GM15510 (cell line): ENCODE results near the gene RELCH.

Experiments
- POLR2A ChIP-seq: IDR thresholded peaks from 3 replicates; pipeline ENCODE4 v1.6.1; 2011; ENCODE audit warnings: borderline replicate concordance; ENCODE audit not compliant: insufficient read length; ENCODE audit errors: extremely low read depth

The RELCH gene

DNA sequence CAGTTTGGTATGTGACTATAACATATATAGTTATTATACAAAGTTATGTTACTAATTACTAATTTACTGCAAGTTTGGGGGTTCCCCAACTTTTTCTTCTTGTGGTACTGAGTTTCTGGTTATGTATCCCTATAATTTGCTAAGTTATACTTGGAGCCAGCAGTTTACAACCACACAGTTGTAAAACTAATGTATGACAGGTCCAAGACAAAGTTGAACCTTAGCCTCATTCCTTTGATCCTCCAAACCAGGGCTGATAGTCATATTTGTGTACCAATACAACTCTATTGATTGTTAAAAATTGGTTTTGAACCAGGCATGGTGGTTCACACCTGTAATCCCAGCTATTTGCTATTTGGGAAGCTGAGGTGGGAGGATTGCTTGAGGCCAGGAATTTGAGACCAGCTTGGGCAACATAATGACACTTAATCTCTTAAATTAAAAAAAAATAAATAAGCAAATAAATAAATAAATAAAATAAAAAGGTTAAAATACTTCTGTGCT lies 24.3 kb downstream of the RELCH start:
- no peak for TF ChIP-seq POLR2A

GRCh38 chr18:62214790-62215189 lies 27.7 kb downstream of the RELCH start:
- no peak for TF ChIP-seq POLR2A

GRCh38 chr18:62224229-62224628 lies 37.2 kb downstream of the RELCH start:
- TF ChIP-seq POLR2A: no peak

DNA sequence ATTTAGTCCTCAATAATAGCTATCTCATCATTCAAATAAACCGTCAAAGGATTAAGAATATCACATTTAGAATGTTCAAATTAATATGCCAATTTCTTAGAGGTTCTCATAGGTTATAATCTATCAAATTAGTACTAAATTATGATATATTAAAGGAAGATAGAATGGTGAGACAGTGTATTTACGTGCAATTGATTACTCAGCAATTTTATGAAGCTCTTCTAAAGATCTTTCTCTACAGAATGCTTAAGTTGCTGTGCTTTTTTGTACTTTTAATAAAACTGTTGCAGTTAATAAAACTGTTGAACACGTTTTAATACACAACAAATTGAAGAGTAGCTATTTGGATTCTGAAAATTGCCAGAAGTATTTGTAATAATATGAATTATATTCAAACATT lies 39.0 kb downstream of the RELCH start:
- no peak for TF ChIP-seq POLR2A

GRCh38 chr18:62236252-62236651 lies 49.2 kb downstream of the RELCH start:
- no peak for TF ChIP-seq POLR2A

GRCh38 chr18:62239475-62239874 lies 52.4 kb downstream of the RELCH start:
- TF ChIP-seq POLR2A: no peak

- TF ChIP-seq POLR2A: no peak
Measured at GRCh38 chr18:62242955-62243354, 55.9 kb downstream of the RELCH start.

DNA sequence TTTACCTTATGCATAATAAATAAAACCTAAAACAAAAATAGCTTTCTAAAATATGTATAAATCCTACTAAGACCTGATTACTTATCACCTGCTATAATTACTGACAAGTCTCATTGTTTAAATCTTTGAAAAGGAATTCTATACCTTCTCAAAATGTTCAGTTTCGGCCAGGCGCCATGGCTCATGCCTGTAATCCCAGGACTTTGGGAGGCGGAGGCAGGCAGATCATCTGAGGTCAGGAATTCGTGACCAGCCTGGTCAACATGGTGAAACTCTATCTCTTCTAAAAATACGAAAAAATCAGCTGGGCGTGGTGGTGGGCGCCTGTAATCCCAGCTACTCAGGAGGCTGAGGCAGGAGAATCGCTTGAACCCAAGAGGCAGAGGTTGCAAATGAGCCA lies 58.1 kb downstream of the RELCH start:
- TF ChIP-seq POLR2A: no peak

- TF ChIP-seq POLR2A: no peak
Measured at GRCh38 chr18:62245699-62246098, 58.6 kb downstream of the RELCH start.

DNA sequence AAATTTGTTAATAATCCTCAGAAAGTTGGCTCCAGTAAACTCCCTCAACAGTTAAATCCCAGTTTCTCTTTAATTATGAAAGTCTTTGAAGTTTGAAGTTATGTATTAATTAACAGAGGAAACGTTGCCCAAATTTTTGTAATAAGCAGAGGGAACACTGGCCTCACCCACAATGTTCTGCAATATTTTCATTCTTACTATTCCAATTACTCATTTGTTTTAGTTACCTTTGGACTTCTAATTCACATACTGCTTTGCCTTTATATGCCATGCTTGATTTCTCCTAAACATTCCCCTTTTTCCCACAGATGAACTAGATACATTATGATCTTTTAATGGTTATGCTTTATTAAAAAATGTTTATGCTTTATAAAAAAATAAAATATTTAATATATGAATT lies 61.3 kb downstream of the RELCH start:
- TF ChIP-seq POLR2A: no peak

DNA sequence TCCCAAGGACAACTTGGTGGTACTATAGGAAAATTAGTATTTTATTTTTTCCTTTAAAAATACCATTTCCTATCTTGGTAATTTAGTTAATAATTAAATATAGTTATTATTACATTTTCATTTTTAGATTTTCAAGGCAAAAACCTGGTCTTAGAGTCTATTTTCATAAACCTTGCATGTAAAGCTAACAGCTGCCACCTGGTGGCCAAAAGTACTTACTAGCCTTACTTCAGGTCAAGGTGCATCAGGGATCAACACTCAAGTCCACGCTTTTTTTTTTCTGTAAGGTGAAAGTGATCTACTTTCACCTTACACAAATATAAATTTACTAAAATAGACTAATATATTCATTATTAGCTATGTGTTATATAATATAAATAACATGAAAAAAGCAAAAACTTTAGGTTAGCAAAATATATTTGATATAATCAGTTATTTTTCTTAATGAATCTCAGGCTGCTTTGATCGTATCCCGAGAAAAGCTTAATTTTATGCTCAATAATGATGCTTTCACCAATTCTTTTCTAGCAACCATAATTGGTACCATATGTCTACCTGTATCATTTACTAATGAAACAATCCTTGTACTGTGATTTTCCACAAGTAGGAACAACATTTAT lies 62.5 kb downstream of the RELCH start:
- no peak for TF ChIP-seq POLR2A

DNA sequence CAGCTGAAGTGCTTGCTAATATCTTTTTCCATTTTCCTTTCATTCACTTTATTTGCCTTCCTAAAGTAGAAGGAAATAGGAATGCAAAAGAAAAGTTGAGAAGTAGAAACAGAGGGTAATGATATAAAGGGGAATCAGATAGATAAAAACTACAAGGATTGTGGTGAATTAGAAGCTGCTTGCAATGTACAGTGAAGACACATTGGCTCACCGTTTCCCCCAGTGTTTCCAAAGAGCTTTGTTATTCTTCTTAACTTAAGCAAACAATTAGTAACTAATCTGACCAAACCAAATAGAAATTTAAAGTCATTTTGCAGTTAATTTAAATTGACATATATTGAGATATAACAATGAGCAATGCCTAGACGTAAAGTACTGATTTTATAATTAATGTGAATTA lies 63.4 kb downstream of the RELCH start:
- no peak for TF ChIP-seq POLR2A

- no peak for TF ChIP-seq POLR2A
Measured at GRCh38 chr18:62258093-62258492, 71.0 kb downstream of the RELCH start.

GRCh38 chr18:62258616-62259015 lies 71.6 kb downstream of the RELCH start:
- no peak for TF ChIP-seq POLR2A

- no peak for TF ChIP-seq POLR2A
Measured at GRCh38 chr18:62262061-62262460, 75.0 kb downstream of the RELCH start.

GRCh38 chr18:62264984-62265383 lies 77.9 kb downstream of the RELCH start:
- TF ChIP-seq POLR2A: no peak

DNA sequence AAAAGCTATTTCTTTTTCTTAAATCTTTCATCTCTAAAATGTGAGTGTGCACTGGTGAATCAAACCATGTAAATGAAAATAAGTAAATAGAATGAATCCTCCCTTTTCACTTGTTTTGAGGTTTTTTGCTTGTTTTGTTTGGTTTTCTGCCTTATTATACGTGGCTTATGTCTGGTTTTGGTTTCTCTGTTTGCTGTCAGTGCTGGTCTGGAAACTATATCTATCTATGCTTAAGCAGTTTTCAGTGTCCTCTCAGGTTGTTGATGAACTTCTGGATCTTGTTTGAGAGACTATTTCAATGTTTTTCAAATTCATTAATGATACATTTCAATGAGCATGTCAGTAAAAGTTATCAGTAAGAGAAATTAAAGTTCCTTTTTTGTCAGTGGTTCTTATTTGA lies 90.0 kb downstream of the RELCH start:
- no peak for TF ChIP-seq POLR2A

DNA sequence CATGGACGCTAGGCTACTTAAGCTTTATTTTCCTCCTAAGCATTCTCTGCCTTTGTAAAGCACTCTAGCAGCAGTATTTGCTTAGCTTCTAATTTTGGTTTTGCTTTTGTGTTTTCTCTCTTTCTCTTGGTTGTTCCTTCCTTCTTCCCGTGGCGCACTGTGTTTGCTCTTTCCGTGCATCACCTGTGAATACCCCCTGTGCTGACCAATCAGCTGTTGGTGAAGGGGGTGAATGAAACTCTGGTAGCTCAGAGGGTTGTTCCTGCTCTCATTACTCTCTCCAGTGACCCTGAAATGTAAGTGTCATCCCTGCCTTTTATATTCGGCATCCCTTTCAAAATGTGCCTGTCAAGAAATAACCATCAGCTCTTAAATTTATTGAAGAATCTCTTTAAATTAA lies 92.5 kb downstream of the RELCH start:
- no peak for TF ChIP-seq POLR2A

DNA sequence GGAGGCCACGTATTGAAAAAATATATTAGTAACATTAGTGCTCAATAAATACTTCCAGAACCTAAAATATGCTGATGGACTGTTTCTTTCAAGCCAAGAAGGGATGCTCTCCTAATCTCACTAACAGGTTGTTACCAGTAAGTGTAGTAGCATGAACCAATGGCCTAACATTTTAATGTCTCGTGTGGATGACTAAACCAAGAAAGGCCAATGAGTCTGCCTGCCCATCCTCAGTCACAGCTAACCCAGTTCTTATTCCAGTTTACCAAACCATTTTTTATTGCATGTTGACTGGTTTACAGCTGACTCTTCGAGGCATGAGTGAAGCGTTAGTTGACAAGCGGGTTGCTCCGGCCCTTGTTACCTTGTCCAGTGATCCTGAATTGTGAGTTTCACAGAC lies 93.0 kb downstream of the RELCH start:
- no peak for TF ChIP-seq POLR2A
